Amniotic epithelial cell (primary cell): ENCODE data around the gene LYPD6B.

Source experiments
- DNase-seq: peaks from one replicate; pipeline ENCODE4 v3.0.0-alpha.2; 2010; ENCODE audit warnings: low read depth

The LYPD6B gene

DNA sequence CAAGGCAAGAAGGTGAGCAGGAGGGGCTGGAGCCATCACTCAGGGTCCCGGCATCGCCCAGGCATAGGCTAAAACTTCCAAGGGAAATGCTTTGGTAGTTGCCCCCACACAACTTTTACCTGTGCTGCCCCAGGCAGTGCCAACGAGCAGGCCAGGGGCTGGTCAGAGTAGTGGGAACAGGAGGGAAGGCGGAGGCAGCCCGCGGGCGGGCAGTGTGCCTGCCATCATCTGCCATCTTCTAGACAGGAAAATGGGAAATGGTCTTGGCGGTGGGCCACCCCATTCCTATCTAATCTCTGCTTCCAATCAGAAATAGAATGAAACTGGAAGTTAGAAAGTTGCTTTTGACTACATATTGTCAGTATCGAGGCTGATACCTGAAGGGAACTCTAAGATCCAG lies 26.0 kb upstream of the LYPD6B start:
- no peak for DNase-seq

DNA sequence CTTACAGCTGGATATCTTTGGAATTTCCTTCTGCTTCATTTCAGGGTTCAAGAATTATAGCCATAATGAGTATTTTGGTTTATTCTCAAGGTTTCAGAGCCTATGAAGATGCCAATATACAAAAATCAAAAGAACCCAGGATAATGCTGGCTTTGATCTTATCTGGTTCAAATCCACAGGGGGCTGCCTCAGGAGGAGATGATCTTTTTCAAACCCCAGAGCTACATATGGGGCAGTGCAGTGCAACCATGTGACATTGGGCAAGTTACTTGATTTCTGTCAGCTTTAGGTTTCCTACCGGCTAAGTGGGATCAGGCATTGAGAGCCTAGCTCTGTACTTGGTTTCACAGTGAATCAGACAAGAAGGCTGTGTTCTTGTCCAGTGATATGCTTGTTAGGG lies 23.0 kb upstream of the LYPD6B start:
- DNase-seq, result no peak

GRCh38 chr2:149015926-149016563 lies 22.5 kb upstream of the LYPD6B start:
- no peak for DNase-seq

GRCh38 chr2:149017116-149017985 lies 21.1 kb upstream of the LYPD6B start:
- DNase-seq, result peak; percentile 62

DNA sequence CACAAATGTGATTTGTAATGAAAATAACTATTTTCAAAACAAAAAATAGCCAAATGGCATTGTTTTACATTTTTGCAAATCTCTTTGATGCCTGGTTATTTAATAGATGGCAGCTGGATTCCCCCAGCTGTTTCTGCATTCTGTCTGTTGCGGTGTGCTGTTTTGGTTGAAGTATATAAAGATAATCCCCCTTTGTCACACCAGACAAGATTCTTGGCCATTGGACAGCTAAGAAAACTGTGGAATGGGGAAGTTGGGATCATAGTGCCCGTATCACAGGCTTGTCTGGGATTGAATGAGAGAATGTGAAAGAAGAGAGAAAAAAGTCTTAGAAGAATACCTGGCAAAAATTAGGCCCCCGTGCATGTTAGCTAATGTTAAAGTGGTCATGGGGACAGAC lies 19.5 kb upstream of the LYPD6B start:
- DNase-seq, result no peak

DNA sequence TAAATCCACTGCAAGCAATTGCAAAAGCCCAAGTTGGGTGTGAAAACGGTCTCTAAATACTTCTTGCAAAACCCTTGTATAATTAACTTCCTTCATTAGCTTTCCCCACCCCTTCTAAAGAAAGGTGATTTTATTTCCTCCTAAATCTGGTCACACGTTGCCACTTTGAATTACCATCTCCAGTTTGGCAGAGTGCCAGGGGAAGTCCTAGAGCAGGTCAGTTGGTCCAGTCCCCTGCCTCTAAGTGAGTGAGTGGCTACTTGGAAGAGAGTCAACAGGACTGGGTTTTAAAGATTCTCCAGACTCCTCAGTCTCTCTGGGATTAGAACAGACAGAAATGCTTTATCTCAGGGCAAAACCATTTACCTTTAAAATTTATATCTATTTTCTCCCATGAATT lies 18.7 kb upstream of the LYPD6B start:
- no peak for DNase-seq

GRCh38 chr2:149020432-149020851 lies 18.1 kb upstream of the LYPD6B start:
- peak; percentile 18 for DNase-seq

DNA sequence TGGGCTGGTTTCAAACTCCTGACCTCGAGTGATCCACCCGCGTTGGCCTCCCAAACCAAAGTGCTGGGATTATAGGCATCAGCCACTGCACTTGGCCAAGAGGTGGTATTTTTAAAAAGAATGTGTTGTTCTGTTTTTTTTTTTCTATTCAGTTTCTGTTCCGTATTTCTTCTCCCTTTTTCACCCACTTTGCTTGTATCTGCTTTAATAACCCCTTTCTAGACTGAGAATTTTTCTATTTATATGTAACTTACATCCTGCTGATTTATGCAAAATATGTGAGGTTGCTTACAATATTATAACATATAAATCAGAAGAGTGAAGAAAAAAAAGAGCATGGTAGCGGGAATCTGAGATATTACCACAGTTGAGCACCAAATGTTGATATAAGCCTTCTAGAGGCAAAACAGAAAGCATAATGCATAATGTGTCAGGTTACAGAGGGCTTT lies 17.2 kb upstream of the LYPD6B start:
- no peak for DNase-seq

- no peak for DNase-seq
Observed at GRCh38 chr2:149021761-149022160, 16.7 kb upstream of the LYPD6B start.

GRCh38 chr2:149023091-149023490 lies 15.4 kb upstream of the LYPD6B start:
- DNase-seq, result no peak

DNA sequence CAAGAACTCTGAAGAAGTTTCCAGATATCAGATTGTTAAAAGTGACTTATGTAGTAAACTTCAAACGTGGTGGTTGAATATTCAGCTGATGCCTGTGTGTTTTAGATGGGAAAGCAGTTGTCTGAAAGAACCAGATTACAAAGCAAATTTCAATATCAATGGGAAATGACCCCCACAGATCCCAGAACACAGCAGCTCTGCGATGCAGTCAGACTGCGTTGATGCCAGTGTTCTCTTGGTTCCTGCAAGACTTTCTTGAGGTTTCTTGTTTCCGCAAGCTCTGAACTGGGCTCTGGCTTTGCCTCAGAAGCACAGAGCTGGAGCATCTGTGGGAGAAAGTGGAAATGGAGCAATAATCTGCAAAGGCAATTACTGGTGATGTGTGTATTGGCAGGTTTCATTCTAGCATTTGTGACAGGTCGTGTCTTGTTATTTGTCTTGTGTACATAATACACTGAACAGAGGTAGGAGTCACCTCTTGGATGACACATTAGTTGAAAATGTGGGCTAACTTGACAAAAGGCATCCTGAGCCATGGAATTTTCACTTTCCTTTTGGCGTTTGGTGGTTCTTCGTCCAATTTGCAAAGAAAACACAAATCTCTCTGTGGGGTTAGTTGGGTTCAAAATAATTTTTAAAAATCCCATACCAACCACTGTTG lies 10.8 kb upstream of the LYPD6B start:
- no peak for DNase-seq

- no peak for DNase-seq
Observed at GRCh38 chr2:149028377-149028776, 10.1 kb upstream of the LYPD6B start.

DNA sequence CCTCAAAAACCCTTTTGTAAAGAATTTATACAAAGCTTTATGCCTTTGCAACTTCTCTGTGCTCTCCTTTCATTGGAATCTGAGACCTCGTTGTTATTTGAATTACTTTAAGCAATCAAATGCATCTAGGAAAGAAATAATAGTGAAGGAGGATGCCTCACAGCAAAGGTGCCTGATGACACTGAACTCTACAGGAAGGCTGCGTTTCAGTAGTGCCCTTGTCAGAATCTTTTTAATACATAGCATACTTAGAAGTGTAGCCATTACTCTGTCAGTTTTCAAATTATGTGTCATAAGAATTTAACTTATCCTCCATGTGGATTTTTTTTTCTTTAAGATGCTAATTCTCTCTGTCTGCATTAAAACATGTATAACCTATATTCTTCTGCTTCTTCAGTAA lies 9.6 kb upstream of the LYPD6B start:
- DNase-seq, result no peak

DNA sequence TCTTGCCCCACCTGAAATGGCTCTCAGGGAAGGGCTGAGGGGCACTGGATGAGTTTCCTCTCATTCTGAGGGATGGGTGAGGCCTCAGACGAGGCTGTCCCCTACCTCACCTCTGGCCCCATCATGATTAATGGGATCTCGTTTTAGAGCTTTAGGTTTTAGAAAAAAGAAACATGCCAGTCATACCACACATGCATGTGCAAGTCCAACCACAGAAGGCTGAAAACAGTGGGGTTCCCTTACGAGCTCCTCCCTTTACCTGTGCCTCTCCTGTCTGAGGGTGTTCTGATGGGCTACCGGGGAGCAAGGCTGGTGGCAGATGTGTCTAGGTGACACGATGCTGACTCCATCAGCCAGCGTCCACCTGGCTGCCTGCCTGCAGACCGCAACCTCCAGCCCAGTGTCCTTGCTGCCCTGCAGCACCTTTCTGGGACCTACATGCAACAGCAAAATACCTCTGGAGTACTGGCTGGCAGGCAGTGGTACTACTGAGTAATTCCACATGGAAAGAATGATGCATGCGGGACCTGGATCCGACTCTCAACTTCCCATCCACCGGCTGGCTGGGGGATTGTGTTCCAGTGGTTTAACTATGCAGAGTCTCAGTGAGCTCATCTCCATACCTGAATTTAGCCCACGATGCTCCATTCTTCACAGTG lies 9.1 kb upstream of the LYPD6B start:
- DNase-seq, result no peak

DNA sequence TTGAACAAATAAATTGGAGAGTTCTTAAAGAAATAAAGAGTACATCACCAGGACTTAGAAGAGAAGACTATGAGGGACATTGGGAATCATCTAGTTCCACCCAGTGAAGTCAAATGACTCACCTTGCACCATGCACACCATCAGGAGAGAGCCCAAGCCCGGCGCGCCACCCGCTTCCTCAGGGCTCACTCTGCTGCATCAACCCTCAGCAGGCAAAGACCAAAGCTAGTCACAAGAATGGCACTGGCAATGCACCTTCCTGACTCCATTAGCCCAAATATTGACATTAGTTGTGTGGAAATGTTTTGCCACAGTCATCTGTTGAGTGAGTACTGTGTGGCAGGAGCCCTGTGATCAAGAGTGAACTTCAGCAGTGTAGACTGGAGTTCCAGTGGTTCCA lies 7.1 kb upstream of the LYPD6B start:
- DNase-seq, result no peak

GRCh38 chr2:149033716-149034115 lies 4.8 kb upstream of the LYPD6B start:
- no peak for DNase-seq

- no peak for DNase-seq
Observed at GRCh38 chr2:149034406-149034805, 4.1 kb upstream of the LYPD6B start.

- no peak for DNase-seq
Observed at GRCh38 chr2:149036507-149037293, 1.8 kb upstream of the LYPD6B start.

GRCh38 chr2:149037851-149038250 lies 648 bp upstream of the LYPD6B start:
- DNase-seq, result no peak

- DNase-seq, result no peak
Observed at GRCh38 chr2:149039213-149039724, 770 bp downstream of the LYPD6B start.

DNA sequence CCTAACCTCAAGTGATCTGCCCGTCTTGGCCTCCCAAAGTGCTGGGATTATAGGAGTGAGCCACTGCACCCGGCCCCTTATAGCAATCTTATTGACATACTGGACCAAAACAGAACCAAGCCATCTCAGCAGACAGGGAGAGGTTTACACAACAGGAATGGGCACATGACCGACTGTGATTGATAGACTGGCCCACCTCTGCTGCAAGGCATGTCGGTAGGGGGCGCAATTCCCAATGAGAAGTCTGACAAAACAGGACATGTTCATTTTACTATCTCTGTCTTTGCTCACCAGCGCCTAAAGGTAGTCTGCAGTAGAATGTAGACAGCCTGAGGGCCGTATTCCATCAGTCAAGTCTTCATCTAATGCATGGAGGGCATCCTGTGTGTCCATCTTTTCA lies 2.0 kb downstream of the LYPD6B start:
- no peak for DNase-seq
